ENCODE measurements around the gene OR11G2.

DNA sequence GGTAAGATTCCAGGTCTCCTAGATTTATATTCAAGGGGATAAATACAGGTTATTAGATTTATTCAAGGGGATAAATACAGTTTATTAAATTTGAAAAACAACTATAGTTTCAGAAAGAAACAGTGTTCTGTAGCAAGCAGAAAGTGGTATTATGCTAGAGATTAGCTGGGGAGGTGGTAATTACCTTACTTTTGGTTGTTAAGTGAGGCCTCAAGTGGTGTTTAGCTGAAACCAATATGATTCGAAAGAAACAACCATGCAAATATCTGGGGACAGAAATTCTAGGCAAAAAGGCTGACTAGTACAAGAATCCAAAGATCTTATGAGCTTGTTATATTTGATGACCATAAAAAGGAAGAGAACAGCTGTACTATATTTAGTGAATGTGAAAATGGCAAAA is 45.9 kb upstream of the OR11G2 start:
- TF ChIP-seq, protein P1, sequence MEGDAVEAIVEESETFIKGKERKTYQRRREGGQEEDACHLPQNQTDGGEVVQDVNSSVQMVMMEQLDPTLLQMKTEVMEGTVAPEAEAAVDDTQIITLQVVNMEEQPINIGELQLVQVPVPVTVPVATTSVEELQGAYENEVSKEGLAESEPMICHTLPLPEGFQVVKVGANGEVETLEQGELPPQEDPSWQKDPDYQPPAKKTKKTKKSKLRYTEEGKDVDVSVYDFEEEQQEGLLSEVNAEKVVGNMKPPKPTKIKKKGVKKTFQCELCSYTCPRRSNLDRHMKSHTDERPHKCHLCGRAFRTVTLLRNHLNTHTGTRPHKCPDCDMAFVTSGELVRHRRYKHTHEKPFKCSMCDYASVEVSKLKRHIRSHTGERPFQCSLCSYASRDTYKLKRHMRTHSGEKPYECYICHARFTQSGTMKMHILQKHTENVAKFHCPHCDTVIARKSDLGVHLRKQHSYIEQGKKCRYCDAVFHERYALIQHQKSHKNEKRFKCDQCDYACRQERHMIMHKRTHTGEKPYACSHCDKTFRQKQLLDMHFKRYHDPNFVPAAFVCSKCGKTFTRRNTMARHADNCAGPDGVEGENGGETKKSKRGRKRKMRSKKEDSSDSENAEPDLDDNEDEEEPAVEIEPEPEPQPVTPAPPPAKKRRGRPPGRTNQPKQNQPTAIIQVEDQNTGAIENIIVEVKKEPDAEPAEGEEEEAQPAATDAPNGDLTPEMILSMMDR (conservative IDR thresholded peaks at IDR 0.05; ENCODE audit: low read depth, low read length) = no peak
- no peak for TF ChIP-seq EZH2 (IDR thresholded peaks at IDR 0.05; ENCODE audit: low read length, unreplicated experiment)

All from PC-3 (cell line).